ENCODE data around the gene FCMR.

FCMR gene

DNA sequence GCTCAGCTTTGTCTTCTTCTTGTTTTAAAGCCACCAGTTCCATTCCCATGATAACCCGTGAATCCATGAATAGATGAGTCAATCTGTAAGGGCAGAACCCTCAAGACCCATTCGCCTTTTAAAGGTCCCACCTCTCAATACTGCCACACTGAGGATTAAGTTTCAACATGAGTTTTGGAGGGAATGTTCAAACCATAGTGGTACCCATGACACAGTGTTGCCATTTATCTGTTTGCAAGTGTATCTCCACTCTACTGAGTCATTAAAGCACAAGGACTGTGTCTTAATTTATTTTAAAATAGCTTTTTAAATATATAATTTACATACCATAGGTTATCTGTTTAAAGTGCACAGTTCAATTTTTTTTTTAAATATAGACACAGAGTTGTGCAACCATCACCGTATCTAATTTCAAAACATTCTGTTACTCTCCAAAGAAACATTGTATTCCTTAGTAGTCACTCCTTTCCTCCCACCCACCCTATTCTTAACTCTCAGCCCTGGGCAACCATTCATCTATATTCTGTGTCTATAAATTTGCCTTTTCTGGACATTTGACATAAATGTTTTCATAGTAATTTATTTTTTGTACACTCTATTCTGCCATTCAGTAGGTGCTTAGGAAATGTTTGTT lies 29.3 kb downstream of the FCMR start:
- DNase-seq (no peak), ATAC-seq (ENCODE audit: insufficient read depth, low read depth) (no peak)
- Histone ChIP-seq H4K20me1 (ENCODE audit: insufficient read depth, low read length) (no peaks in the 10 kb centered on the region), H3K79me2 (ENCODE audit: insufficient read depth, low read length) (no peaks in the 10 kb centered on the region), H2AFZ (ENCODE audit: low read depth, low read length) (no peak overlapping the region), H3K4me3 (ENCODE audit: low read depth in 1 of 2, low read length in 2 of 2) (no peak overlapping the region), H3K4me2 (ENCODE audit: insufficient read depth, low read length) (no peak overlapping the region), H3K9me3 (ENCODE audit: insufficient read depth, low read length, severe bottlenecking) (no peaks in the 10 kb centered on the region), H3K9ac (ENCODE audit: low read depth, low read length) (no peak overlapping the region), H3K27ac (ENCODE audit: low read length) (no peak overlapping the region), H3K4me1 (ENCODE audit: insufficient read depth, low read length) (peaks cover 8% of the 10 kb centered on the region), H3K36me3 (ENCODE audit: insufficient read depth, low read length) (no peaks in the 10 kb centered on the region), H3K27me3 (ENCODE audit: insufficient read depth, low read length, poor library complexity) (no peaks in the 10 kb centered on the region)
- TF ChIP-seq, protein P1, sequence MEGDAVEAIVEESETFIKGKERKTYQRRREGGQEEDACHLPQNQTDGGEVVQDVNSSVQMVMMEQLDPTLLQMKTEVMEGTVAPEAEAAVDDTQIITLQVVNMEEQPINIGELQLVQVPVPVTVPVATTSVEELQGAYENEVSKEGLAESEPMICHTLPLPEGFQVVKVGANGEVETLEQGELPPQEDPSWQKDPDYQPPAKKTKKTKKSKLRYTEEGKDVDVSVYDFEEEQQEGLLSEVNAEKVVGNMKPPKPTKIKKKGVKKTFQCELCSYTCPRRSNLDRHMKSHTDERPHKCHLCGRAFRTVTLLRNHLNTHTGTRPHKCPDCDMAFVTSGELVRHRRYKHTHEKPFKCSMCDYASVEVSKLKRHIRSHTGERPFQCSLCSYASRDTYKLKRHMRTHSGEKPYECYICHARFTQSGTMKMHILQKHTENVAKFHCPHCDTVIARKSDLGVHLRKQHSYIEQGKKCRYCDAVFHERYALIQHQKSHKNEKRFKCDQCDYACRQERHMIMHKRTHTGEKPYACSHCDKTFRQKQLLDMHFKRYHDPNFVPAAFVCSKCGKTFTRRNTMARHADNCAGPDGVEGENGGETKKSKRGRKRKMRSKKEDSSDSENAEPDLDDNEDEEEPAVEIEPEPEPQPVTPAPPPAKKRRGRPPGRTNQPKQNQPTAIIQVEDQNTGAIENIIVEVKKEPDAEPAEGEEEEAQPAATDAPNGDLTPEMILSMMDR (IDR thresholded peaks at IDR 0.05; ENCODE audit: borderline replicate concordance, extremely low read depth, low read length, poor library complexity, severe bottlenecking), result no peak
- no peak for TF ChIP-seq EZH2 (IDR thresholded peaks at IDR 0.05; ENCODE audit: borderline replicate concordance, low read depth, low read length, severe bottlenecking)

DNA sequence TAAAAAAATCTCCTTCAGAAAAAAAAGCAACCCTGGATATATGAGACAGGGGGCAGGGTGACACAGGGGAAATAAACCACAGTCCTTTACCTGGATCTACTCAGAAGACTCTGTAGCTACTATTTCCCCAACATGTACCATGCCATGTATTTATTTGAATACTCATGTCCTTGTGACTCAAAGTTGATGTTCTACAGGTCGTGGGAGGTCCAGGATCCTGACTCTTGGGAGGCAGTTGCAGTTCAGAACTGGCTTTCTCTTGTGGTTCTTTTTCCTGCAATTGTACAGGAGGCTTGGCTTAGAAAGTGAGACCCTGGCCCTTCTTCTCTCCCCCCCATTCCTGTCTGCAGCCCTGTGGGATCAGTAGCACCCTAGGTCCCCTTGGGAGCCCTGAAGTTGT lies 30.3 kb downstream of the FCMR start:
- DNase-seq (no peak), ATAC-seq (ENCODE audit: insufficient read depth, low read depth) (no peak)
- no peak overlapping the region for H3K9ac ChIP-seq (ENCODE audit: low read depth, low read length)

DNA sequence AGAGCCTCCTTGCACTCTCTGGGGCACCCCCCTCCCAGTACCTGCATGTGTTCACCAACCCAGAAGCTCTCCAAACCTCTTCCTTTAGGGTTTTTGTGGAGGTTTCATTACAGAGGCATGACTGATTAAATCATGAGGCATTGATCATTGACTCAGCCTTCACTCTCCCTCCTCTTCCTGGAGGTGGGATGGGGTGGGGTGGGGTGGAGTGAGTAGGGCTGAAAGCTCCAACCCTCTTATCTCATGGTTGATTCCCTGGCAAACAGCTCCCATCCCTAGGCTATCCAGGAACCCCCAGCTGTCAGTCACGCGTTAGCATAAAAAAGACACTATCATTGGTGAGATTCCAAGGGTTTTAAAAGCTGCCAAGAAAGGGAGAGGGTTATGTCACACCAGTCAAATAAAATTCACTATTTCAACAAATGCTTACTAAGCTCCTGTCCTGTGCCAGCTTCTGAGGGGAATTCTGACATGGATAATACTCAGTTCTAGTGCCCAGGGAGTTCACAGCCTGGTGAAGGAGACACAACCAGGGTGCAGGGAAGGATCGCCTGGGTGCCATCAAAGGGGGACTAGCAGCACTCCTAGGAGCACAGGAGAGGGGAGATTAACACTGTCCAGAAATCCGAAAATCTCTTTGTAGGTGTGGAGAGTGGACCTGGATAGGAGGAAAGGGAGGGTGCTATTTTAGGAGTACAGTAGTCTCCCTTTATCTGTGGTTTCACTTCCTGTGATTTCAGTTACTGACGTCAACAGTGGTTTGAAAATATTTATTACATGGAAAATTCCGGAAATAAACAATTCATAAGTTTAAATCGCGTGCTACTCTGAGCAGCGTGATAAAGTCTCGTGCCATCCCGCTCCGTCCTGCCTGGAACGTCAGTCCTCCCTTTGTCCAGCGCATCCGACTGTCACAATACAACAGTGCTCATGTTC lies 31.3 kb downstream of the FCMR start:
- Histone ChIP-seq H2AFZ (ENCODE audit: low read depth, low read length) (no peak overlapping the region), H3K4me1 (ENCODE audit: insufficient read depth, low read length) (peaks cover 8% of the 10 kb centered on the region), H3K4me2 (ENCODE audit: insufficient read depth, low read length) (no peak overlapping the region), H3K36me3 (ENCODE audit: insufficient read depth, low read length) (no peaks in the 10 kb centered on the region), H4K20me1 (ENCODE audit: insufficient read depth, low read length) (no peaks in the 10 kb centered on the region), H3K9me3 (ENCODE audit: insufficient read depth, low read length, severe bottlenecking) (no peaks in the 10 kb centered on the region), H3K4me3 (ENCODE audit: low read depth in 1 of 2, low read length in 2 of 2) (no peak overlapping the region), H3K9ac (ENCODE audit: low read depth, low read length) (no peak overlapping the region), H3K79me2 (ENCODE audit: insufficient read depth, low read length) (no peaks in the 10 kb centered on the region), H3K27me3 (ENCODE audit: insufficient read depth, low read length, poor library complexity) (no peaks in the 10 kb centered on the region), H3K27ac (ENCODE audit: low read length) (no peak overlapping the region)
- 0 out of 3 replicates have a peak, but pooled peaks have one; percentile 27 for ATAC-seq (ENCODE audit: insufficient read depth, low read depth)
- DNase-seq, result no peak
- TF ChIP-seq, protein P1 (IDR thresholded peaks at IDR 0.05; ENCODE audit: borderline replicate concordance, extremely low read depth, low read length, poor library complexity, severe bottlenecking), result no peak
- no peak for TF ChIP-seq EZH2 (IDR thresholded peaks at IDR 0.05; ENCODE audit: borderline replicate concordance, low read depth, low read length, severe bottlenecking)

More for the DNA sequence above, 30.3 kb downstream of the FCMR start:
- no peak overlapping the region for H3K4me2 ChIP-seq (ENCODE audit: insufficient read depth, low read length)
- no peak overlapping the region for H3K4me3 ChIP-seq (ENCODE audit: low read depth in 1 of 2, low read length in 2 of 2)
- no peaks in the 10 kb centered on the region for H3K27me3 ChIP-seq (ENCODE audit: insufficient read depth, low read length, poor library complexity)
- no peaks in the 10 kb centered on the region for H3K79me2 ChIP-seq (ENCODE audit: insufficient read depth, low read length)
- no peak overlapping the region for H2AFZ ChIP-seq (ENCODE audit: low read depth, low read length)
- H4K20me1 ChIP-seq (ENCODE audit: insufficient read depth, low read length), result no peaks in the 10 kb centered on the region
- H3K9me3 ChIP-seq (ENCODE audit: insufficient read depth, low read length, severe bottlenecking), result no peaks in the 10 kb centered on the region
- TF ChIP-seq, protein P1 (IDR thresholded peaks at IDR 0.05; ENCODE audit: borderline replicate concordance, extremely low read depth, low read length, poor library complexity, severe bottlenecking), result no peak
- no peak for TF ChIP-seq EZH2 (IDR thresholded peaks at IDR 0.05; ENCODE audit: borderline replicate concordance, low read depth, low read length, severe bottlenecking)
- H3K27ac ChIP-seq (ENCODE audit: low read length), result no peak overlapping the region
- peaks cover 8% of the 10 kb centered on the region for H3K4me1 ChIP-seq (ENCODE audit: insufficient read depth, low read length)
- H3K36me3 ChIP-seq (ENCODE audit: insufficient read depth, low read length), result no peaks in the 10 kb centered on the region

Data from DND-41 (cell line).